OCI-LY1 (cell line): Measurements from ENCODE around the gene SUN5.

ENCODE experiments used
- H2AFZ ChIP-seq: fragments of 200-600 bp; sonication (generic), shearing (Covaris generic); 2 replicates; pipeline ENCODE4 v1.6.0; 2014; ENCODE audit warnings: antibody characterized with exemption, mild to moderate bottlenecking, low read length
- H3F3A ChIP-seq: fragments of 200-600 bp; sonication (generic), shearing (Covaris generic); 2 replicates; pipeline ENCODE4 v1.6.0; 2014; ENCODE audit warnings: mild to moderate bottlenecking, antibody characterized with exemption, low read length, moderate library complexity; ENCODE audit not compliant: insufficient read depth
- H3K27ac ChIP-seq: fragments of 200-600 bp; sonication (generic); 2 replicates; pipeline ENCODE4 v1.5.1; 2014; ENCODE audit warnings: low read length, mixed run types, mild to moderate bottlenecking, low read depth; ENCODE audit not compliant: poor library complexity, severe bottlenecking
- H3K27me3 ChIP-seq: fragments of 200-600 bp; sonication (generic); 2 replicates; pipeline ENCODE4 v1.6.0; 2014; ENCODE audit warnings: antibody characterized with exemption, mild to moderate bottlenecking, low read length, moderate library complexity; ENCODE audit not compliant: insufficient read depth
- H3K36me3 ChIP-seq: fragments of 200-600 bp; sonication (generic); 2 replicates; pipeline ENCODE4 v1.6.1; 2014; ENCODE audit warnings: mild to moderate bottlenecking, antibody characterized with exemption, low read length, moderate library complexity, mixed read lengths; ENCODE audit not compliant: insufficient read depth
- H3K4me1 ChIP-seq: fragments of 200-600 bp; sonication (generic); 2 replicates; pipeline ENCODE4 v1.5.1; 2014; ENCODE audit warnings: mild to moderate bottlenecking, low read length, moderate library complexity; ENCODE audit not compliant: insufficient read depth, severe bottlenecking
- H3K4me2 ChIP-seq: fragments of 200-600 bp; sonication (generic), shearing (Covaris generic); 2 replicates; pipeline ENCODE4 v1.6.1; 2014; ENCODE audit warnings: low read length
- H3K4me3 ChIP-seq: fragments of 200-600 bp; sonication (generic); 2 replicates; pipeline ENCODE4 v1.5.1; 2014; ENCODE audit warnings: low read length, low read depth, mild to moderate bottlenecking, mixed read lengths; ENCODE audit not compliant: poor library complexity, severe bottlenecking
- H3K79me2 ChIP-seq: fragments of 200-600 bp; shearing (Covaris generic); 2 replicates; pipeline ENCODE4 v1.6.1; 2016; ENCODE audit warnings: mixed run types, low read length, mixed read lengths; ENCODE audit not compliant: insufficient read depth
- H3K9ac ChIP-seq: fragments of 200-600 bp; sonication (generic), shearing (Covaris generic); 2 replicates; pipeline ENCODE4 v1.6.1; 2014; ENCODE audit warnings: mild to moderate bottlenecking, low read length, mixed read lengths
- H3K9me2 ChIP-seq: fragments of 200-600 bp; sonication (generic), shearing (Covaris generic); 2 replicates; pipeline ENCODE4 v1.6.1; 2014; ENCODE audit warnings: low read depth, mild to moderate bottlenecking, low read length, mixed read lengths
- H3K9me3 ChIP-seq: fragments of 200-600 bp; shearing (Covaris generic); 2 replicates; pipeline ENCODE4 v1.6.1; 2014; ENCODE audit warnings: low read length, mixed read lengths
- H4K20me1 ChIP-seq: fragments of 200-600 bp; sonication (generic), shearing (Covaris generic); 2 replicates; pipeline ENCODE4 v1.6.0; 2016; ENCODE audit warnings: mild to moderate bottlenecking, low read length; ENCODE audit not compliant: insufficient read depth
- CTCF ChIP-seq: fragments of 200-600 bp; sonication (generic), shearing (Covaris generic); IDR thresholded peaks from 2 replicates; pipeline ENCODE4 v1.5.1; 2017; ENCODE audit warnings: mild to moderate bottlenecking, antibody characterized with exemption, low read length, moderate library complexity, mixed read lengths
- EZH2 ChIP-seq: fragments of 200-600 bp; sonication (generic), shearing (Covaris generic); IDR thresholded peaks from 2 replicates; pipeline ENCODE4 v1.8.0; 2017; ENCODE audit warnings: borderline replicate concordance, mixed run types, mild to moderate bottlenecking, antibody characterized with exemption, low read length, moderate library complexity, mixed read lengths

The SUN5 gene

DNA sequence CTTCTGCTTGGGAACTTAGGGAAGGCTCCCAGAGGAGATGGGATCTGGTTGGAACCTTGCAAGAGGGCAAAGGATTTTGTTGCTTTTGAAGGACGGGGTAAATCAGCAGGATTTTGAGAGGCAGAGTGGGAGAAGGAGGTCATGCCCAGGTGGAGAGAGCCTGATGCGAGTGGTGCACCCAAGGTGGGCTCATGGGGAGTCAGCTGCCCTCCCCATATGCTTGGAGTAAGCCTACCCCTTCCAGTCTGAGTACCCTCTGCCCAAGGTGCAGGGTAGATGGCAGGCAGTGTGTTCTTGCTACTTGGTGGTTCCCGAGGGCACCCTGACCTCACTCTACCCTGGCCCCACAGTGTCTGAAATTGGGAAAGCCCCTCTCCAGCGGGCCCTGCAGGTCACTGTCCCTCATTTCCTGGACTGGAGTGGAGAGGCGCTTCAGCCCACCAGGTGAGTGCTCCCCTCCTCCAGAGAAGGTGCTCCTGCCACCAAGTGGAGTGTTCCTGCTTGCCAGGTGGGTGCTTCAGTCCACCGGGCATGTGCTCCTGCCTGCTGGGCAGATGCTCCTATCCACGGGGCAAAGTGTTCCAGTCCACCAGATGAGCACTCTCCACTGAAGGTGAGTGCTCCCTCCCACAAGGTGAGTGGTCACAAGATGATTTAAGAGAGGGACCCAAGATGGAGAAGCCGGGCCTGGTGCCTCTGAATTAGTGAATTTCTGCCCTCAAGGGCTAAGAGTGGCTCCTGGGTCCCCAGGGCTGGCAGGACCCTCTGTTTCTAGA, 6.6 kb upstream of the SUN5 start:
- no peaks in the 10 kb centered on the region for H4K20me1 ChIP-seq
- no peaks in the 10 kb centered on the region for H3F3A ChIP-seq
- no peaks in the 10 kb centered on the region for H3K4me1 ChIP-seq
- no peaks in the 10 kb centered on the region for H3K9me3 ChIP-seq
- no peaks in the 10 kb centered on the region for H3K36me3 ChIP-seq
- H3K79me2 ChIP-seq: no peaks in the 10 kb centered on the region
- no peaks in the 10 kb centered on the region for H3K9me2 ChIP-seq
- H2AFZ ChIP-seq: no peak overlapping the region
- no peak for TF ChIP-seq EZH2
- no peak for TF ChIP-seq CTCF
- H3K27ac ChIP-seq: no peak overlapping the region
- H3K27me3 ChIP-seq: peaks cover 3% of the 10 kb centered on the region; the same call in 1 of the 2 replicates
- no peak overlapping the region for H3K4me2 ChIP-seq
- no peak overlapping the region for H3K9ac ChIP-seq
- H3K4me3 ChIP-seq: no peak overlapping the region

GRCh38 chr20:33010133-33010504, 5.9 kb upstream of the SUN5 start:
- Histone ChIP-seq H3K27me3 (peaks cover 3% of the 10 kb centered on the region; the same call in 1 of the 2 replicates), H3K27ac (no peak overlapping the region), H3K9me2 (no peaks in the 10 kb centered on the region), H3K4me2 (no peak overlapping the region), H3K9me3 (no peaks in the 10 kb centered on the region), H3F3A (no peaks in the 10 kb centered on the region), H3K9ac (no peak overlapping the region), H3K4me1 (no peaks in the 10 kb centered on the region), H3K4me3 (no peak overlapping the region), H3K36me3 (no peaks in the 10 kb centered on the region), H3K79me2 (no peaks in the 10 kb centered on the region), H4K20me1 (no peaks in the 10 kb centered on the region), H2AFZ (no peak overlapping the region)
- TF ChIP-seq EZH2 (no peak), CTCF (no peak)

- Histone ChIP-seq H3K4me3 (no peak overlapping the region), H3K9me2 (no peaks in the 10 kb centered on the region), H3K9ac (no peak overlapping the region), H3K4me1 (no peaks in the 10 kb centered on the region), H3K9me3 (no peaks in the 10 kb centered on the region), H3K27me3 (peaks cover under 1% of the 10 kb centered on the region; the same call in 1 of the 2 replicates), H3K4me2 (no peak overlapping the region), H3K27ac (no peak overlapping the region), H3K36me3 (no peaks in the 10 kb centered on the region), H3F3A (no peaks in the 10 kb centered on the region), H3K79me2 (no peaks in the 10 kb centered on the region), H2AFZ (no peak overlapping the region), H4K20me1 (no peaks in the 10 kb centered on the region)
- TF ChIP-seq EZH2: no peak
- TF ChIP-seq CTCF: no peak
Measured at GRCh38 chr20:33009214-33010132, 5.2 kb upstream of the SUN5 start.
